Measurements from ENCODE around the gene CA10.

Gene CA10

GRCh38 chr17:52145476-52145875 lies 13.0 kb downstream of the CA10 start:
- DNase-seq = no peak

- DNase-seq = no peak
Measured at GRCh38 chr17:52143542-52143941, 15.0 kb downstream of the CA10 start.

GRCh38 chr17:52140601-52141000 lies 17.9 kb downstream of the CA10 start:
- no peak for DNase-seq

- DNase-seq = no peak
Measured at GRCh38 chr17:52138752-52139151, 19.8 kb downstream of the CA10 start.

- DNase-seq = no peak
Measured at GRCh38 chr17:52138350-52138749, 20.2 kb downstream of the CA10 start.

GRCh38 chr17:52136166-52136565 lies 22.3 kb downstream of the CA10 start:
- no peak for DNase-seq

GRCh38 chr17:52134641-52135040 lies 23.9 kb downstream of the CA10 start:
- no peak for DNase-seq

GRCh38 chr17:52128721-52129120 lies 29.8 kb downstream of the CA10 start:
- no peak for DNase-seq

GRCh38 chr17:52124993-52125392 lies 33.5 kb downstream of the CA10 start:
- no peak for DNase-seq

GRCh38 chr17:52124561-52124960 lies 34.0 kb downstream of the CA10 start:
- DNase-seq = no peak

GRCh38 chr17:52120465-52120864 lies 38.0 kb downstream of the CA10 start:
- no peak for DNase-seq

GRCh38 chr17:52110923-52111581 lies 47.5 kb downstream of the CA10 start:
- no peak for DNase-seq

- DNase-seq = peak; percentile 35
Measured at GRCh38 chr17:52106638-52107261, 51.8 kb downstream of the CA10 start.

GRCh38 chr17:52106072-52106471 lies 52.4 kb downstream of the CA10 start:
- DNase-seq = no peak

- DNase-seq = no peak
Measured at GRCh38 chr17:52105591-52105990, 52.9 kb downstream of the CA10 start.

GRCh38 chr17:52096056-52096455 lies 62.5 kb downstream of the CA10 start:
- no peak for DNase-seq

- DNase-seq = no peak
Measured at GRCh38 chr17:52084176-52084575, 74.3 kb downstream of the CA10 start.

GRCh38 chr17:52079496-52079895 lies 79.0 kb downstream of the CA10 start:
- no peak for DNase-seq

- DNase-seq = no peak
Measured at GRCh38 chr17:52071712-52072111, 86.8 kb downstream of the CA10 start.

- DNase-seq = no peak
Measured at GRCh38 chr17:52064791-52065211, 93.7 kb downstream of the CA10 start.

GRCh38 chr17:52049496-52049895 lies 109.0 kb downstream of the CA10 start:
- no peak for DNase-seq

- no peak for DNase-seq
Measured at GRCh38 chr17:52049051-52049450, 109.5 kb downstream of the CA10 start.

GRCh38 chr17:52048137-52048898 lies 110.2 kb downstream of the CA10 start:
- no peak for DNase-seq

- DNase-seq = no peak
Measured at GRCh38 chr17:52047086-52047485, 111.4 kb downstream of the CA10 start.

Data from NCI-H1436 (cell line).